ENCODE measurements around the gene PRDX3. TPM values are rescaled to one million over a fixed set of nuclear protein-coding genes. Genes with fewer than 3 reads are reported as not detected.

Gene PRDX3
- polyA plus RNA-seq, 2 of the 4 experiments (the other 2 are of a cell fraction): 432 to 673 TPM

DNA sequence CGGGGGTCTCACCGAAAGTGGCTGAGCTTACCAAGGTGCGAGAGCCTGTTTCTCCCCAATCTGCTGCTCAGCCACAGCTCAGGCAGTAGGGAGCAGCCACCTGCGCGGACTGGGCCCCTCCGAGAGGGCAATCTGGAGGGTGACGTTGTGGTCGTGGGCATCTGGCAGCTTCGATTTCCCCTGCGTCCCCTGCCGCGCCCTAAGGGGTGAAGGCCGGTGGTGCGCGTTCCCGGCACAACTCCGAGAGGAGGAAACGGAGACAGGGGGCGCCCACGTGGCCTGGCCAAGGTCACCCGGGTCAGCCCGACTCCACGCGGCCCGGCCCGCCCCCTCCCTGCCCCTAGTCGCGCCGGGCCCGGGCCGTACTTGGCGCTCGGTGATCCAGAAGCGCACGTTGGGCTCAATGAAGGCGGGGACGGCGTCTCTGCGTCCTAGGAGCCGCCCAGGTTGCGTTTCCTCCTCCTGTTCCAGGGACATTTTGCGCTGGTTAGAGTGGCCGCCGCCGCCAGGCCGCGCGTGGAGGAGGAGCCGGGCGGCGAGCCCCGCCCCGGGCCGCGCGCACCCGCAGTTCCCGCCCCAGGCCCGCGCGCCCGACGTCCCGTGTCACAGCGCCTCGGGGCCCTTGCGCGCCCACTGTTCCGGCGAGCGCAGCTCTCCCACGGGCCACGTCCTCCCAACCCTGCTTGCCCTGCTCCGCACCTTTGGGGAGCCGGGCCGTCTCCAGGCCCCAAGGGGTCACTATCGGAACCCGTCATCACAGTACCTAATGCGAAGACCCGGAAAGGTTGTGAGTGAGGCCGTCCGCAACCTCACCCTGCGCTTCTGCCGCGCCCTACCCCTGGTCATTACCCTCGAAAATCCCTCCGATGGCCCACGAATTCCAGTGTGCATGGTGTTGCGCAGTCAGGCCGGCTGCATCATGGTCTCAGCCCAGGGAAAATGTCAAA is 13.2 kb downstream of the PRDX3 start, which contains the start of gene SFXN4:
Gene SFXN4 (minus strand): TSS at position 544 of the 947 bp plus-strand sequence. CDS start 67 bp downstream, at position 477.
- ATAC-seq (peak; percentile 82 to 92), DNase-seq (ENCODE audit: low read depth in 1 of 2, low spot score in 1 of 2) (peak; percentile 57 to 76), FAIRE-seq (no peak)
- WGBS (ENCODE audit: missing lambda C conversion rate): 4% methylated on average over 26 of the region's 90 CpGs
- no peaks in the 10 kb centered on the region for H3K9me3 ChIP-seq
- H3K4me3 ChIP-seq: peak within 1 kb of the TSS; percentile 57
- peak within 1 kb of the TSS; percentile 83 for H3K4me2 ChIP-seq
- H3K27ac ChIP-seq: peak within 1 kb of the TSS; percentile 93 to 95
- ChIA-PET CTCF (interaction anchor here (0.7 to 2.0 kb wide), 6 partner anchors 9 to 30 kb away, joined by 3 to 5 read pairs (median 3); no protein-coding TSS in a partner anchor), POLR2A (interaction anchor here (1.0 to 1.1 kb wide), 4 partner anchors 53 to 135 kb away, joined by 3 to 6 read pairs (median 4); partner anchors contain the start of gene DENND10)
- H3K4me1 ChIP-seq: peaks cover 14% of the 10 kb centered on the region
- TF ChIP-seq SMC3 (IDR thresholded peaks at IDR 0.05): 0 out of 3 replicates have a peak, but pooled peaks have one; percentile 16
- peak; percentile 68 to 72; a peak in 3 of 5 replicates for TF ChIP-seq JUN (IDR thresholded peaks at IDR 0.05)
- TF ChIP-seq, protein P1, sequence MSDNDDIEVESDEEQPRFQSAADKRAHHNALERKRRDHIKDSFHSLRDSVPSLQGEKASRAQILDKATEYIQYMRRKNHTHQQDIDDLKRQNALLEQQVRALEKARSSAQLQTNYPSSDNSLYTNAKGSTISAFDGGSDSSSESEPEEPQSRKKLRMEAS (IDR thresholded peaks at IDR 0.05): peak; percentile 99
- TF ChIP-seq, protein P2, sequence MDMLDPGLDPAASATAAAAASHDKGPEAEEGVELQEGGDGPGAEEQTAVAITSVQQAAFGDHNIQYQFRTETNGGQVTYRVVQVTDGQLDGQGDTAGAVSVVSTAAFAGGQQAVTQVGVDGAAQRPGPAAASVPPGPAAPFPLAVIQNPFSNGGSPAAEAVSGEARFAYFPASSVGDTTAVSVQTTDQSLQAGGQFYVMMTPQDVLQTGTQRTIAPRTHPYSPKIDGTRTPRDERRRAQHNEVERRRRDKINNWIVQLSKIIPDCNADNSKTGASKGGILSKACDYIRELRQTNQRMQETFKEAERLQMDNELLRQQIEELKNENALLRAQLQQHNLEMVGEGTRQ (IDR thresholded peaks at IDR 0.05): peak; percentile 80
- no peak for TF ChIP-seq CHD4 (IDR thresholded peaks at IDR 0.05; ENCODE audit: borderline replicate concordance)
- peak; percentile 23 for TF ChIP-seq POLR2A (IDR thresholded peaks at IDR 0.05; ENCODE audit: low read length)
- TF ChIP-seq RARB (CRISPR knock-in tag; IDR thresholded peaks at IDR 0.05): no peak
- TF ChIP-seq BHLHE40 (IDR thresholded peaks at IDR 0.05; ENCODE audit: low read depth, low read length): no peak
- no peak; a peak in 1 of 4 replicates for TF ChIP-seq CEBPB (IDR thresholded peaks at IDR 0.05)
- TF ChIP-seq GATA3 (IDR thresholded peaks at IDR 0.05; ENCODE audit: borderline replicate concordance): 0 out of 2 replicates have a peak, but pooled peaks have one; percentile 21
- peak; percentile 89; the same call in 1 of the 2 replicates for TF ChIP-seq ESRRA (IDR thresholded peaks at IDR 0.05; ENCODE audit: borderline replicate concordance, low read length)
- TF ChIP-seq TP53 (CRISPR knock-in tag; IDR thresholded peaks at IDR 0.05): no peak
- no peak for TF ChIP-seq FOSB (CRISPR knock-in tag; IDR thresholded peaks at IDR 0.05)
- TF ChIP-seq, protein P3, sequence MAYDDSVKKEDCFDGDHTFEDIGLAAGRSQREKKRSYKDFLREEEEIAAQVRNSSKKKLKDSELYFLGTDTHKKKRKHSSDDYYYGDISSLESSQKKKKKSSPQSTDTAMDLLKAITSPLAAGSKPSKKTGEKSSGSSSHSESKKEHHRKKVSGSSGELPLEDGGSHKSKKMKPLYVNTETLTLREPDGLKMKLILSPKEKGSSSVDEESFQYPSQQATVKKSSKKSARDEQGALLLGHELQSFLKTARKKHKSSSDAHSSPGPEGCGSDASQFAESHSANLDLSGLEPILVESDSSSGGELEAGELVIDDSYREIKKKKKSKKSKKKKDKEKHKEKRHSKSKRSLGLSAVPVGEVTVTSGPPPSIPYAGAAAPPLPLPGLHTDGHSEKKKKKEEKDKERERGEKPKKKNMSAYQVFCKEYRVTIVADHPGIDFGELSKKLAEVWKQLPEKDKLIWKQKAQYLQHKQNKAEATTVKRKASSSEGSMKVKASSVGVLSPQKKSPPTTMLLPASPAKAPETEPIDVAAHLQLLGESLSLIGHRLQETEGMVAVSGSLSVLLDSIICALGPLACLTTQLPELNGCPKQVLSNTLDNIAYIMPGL (CRISPR knock-in tag; IDR thresholded peaks at IDR 0.05; ENCODE audit: borderline replicate concordance): no peak
- no peak for TF ChIP-seq ELK1 (IDR thresholded peaks at IDR 0.05; ENCODE audit: low read depth, low read length)
- TF ChIP-seq, protein P4, sequence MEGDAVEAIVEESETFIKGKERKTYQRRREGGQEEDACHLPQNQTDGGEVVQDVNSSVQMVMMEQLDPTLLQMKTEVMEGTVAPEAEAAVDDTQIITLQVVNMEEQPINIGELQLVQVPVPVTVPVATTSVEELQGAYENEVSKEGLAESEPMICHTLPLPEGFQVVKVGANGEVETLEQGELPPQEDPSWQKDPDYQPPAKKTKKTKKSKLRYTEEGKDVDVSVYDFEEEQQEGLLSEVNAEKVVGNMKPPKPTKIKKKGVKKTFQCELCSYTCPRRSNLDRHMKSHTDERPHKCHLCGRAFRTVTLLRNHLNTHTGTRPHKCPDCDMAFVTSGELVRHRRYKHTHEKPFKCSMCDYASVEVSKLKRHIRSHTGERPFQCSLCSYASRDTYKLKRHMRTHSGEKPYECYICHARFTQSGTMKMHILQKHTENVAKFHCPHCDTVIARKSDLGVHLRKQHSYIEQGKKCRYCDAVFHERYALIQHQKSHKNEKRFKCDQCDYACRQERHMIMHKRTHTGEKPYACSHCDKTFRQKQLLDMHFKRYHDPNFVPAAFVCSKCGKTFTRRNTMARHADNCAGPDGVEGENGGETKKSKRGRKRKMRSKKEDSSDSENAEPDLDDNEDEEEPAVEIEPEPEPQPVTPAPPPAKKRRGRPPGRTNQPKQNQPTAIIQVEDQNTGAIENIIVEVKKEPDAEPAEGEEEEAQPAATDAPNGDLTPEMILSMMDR (IDR thresholded peaks at IDR 0.05): no peak
- peak; percentile 68; the same call in 1 of the 2 replicates for TF ChIP-seq PHF8 (IDR thresholded peaks at IDR 0.05; ENCODE audit: borderline replicate concordance, low read depth)
- TF ChIP-seq, protein P5, sequence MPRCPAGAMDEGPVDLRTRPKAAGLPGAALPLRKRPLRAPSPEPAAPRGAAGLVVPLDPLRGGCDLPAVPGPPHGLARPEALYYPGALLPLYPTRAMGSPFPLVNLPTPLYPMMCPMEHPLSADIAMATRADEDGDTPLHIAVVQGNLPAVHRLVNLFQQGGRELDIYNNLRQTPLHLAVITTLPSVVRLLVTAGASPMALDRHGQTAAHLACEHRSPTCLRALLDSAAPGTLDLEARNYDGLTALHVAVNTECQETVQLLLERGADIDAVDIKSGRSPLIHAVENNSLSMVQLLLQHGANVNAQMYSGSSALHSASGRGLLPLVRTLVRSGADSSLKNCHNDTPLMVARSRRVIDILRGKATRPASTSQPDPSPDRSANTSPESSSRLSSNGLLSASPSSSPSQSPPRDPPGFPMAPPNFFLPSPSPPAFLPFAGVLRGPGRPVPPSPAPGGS (IDR thresholded peaks at IDR 0.05): peak; percentile 71
- TF ChIP-seq POLR2AphosphoS2 (conservative IDR thresholded peaks at IDR 0.05; ENCODE audit: low read length): no peak
- TF ChIP-seq ZSCAN20 (CRISPR knock-in tag; IDR thresholded peaks at IDR 0.05): no peak
- TF ChIP-seq PBX3 (IDR thresholded peaks at IDR 0.05): no peak
- no peak for TF ChIP-seq CHD2 (IDR thresholded peaks at IDR 0.05; ENCODE audit: low read length, partially characterized antibody)
- TF ChIP-seq E2F6 (IDR thresholded peaks at IDR 0.05; ENCODE audit: borderline replicate concordance, low read depth): peak; percentile 76
- no peak for TF ChIP-seq HOXA7 (CRISPR knock-in tag; IDR thresholded peaks at IDR 0.05)
- TF ChIP-seq ZNF302 (CRISPR knock-in tag; IDR thresholded peaks at IDR 0.05): no peak
- no peak for TF ChIP-seq RCOR1 (IDR thresholded peaks at IDR 0.05; ENCODE audit: low read depth, low read length)
- peak; percentile 94; the same call in 1 of the 2 replicates for TF ChIP-seq MYC (IDR thresholded peaks at IDR 0.05; ENCODE audit: borderline replicate concordance, low read length)
- no peak for TF ChIP-seq FOXS1 (CRISPR knock-in tag; IDR thresholded peaks at IDR 0.05)
- TF ChIP-seq, protein P6, sequence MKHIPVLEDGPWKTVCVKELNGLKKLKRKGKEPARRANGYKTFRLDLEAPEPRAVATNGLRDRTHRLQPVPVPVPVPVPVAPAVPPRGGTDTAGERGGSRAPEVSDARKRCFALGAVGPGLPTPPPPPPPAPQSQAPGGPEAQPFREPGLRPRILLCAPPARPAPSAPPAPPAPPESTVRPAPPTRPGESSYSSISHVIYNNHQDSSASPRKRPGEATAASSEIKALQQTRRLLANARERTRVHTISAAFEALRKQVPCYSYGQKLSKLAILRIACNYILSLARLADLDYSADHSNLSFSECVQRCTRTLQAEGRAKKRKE (CRISPR knock-in tag; IDR thresholded peaks at IDR 0.05; ENCODE audit: low read depth): no peak

Data from A549 (cell line).